Uterus (tissue), 4 donors: ENCODE data around the gene CAB39. TPM values are rescaled to one million over a fixed set of nuclear protein-coding genes. Genes with fewer than 3 reads are reported as not detected.

Experiments used
- DNase-seq, 2 donors: peaks; one replicate each; pipeline ENCODE4 v3.0.0-alpha.2; 2019 to 2020
- H3K27ac ChIP-seq, 2 donors: fragments of 200-600 bp; sonication (generic); 1 replicate in 1 of 2; 2 replicates in 1 of 2; pipeline ENCODE4 v1.5.1; 2016 to 2018
- H3K27me3 ChIP-seq, 2 donors: fragments of 200-600 bp; sonication (generic); one replicate each; pipeline ENCODE4 v1.5.1; 2018 to 2019; ENCODE audit warnings: control low read depth in 1 of 2
- H3K36me3 ChIP-seq, 2 donors: fragments of 200-600 bp; sonication (generic); one replicate each; pipeline ENCODE4 v1.5.1; 2019; ENCODE audit warnings: control low read depth in 1 of 2
- H3K4me1 ChIP-seq, 2 donors: fragments of 200-600 bp; sonication (generic); one replicate each; pipeline ENCODE4 v1.5.1; 2018 to 2019; ENCODE audit warnings: control low read depth in 1 of 2
- H3K4me3 ChIP-seq, 2 donors: fragments of 200-600 bp; sonication (generic); 1 replicate in 1 of 2; 2 replicates in 1 of 2; pipeline ENCODE4 v1.5.1; 2018 to 2019; ENCODE audit warnings: mild to moderate bottlenecking in 1 of 2
- H3K9me3 ChIP-seq, 2 donors: fragments of 200-600 bp; sonication (generic); one replicate each; pipeline ENCODE4 v1.5.1; 2019; ENCODE audit warnings: control low read depth in 1 of 2
- CTCF ChIP-seq, 4 experiments: fragments of 200-600 bp in 2 of 4; fragments of 450-650 bp in 2 of 4; sonication (generic) in 2 of 4; IDR thresholded peaks; one replicate each; pipeline ENCODE4 v1.5.1; 2016 to 2019; ENCODE audit warnings: antibody characterized with exemption in 4 of 4, mild to moderate bottlenecking in 2 of 4, moderate library complexity in 1 of 4
- POLR2A ChIP-seq, 2 donors: fragments of 450-650 bp; IDR thresholded peaks; one replicate each; pipeline ENCODE4 v1.6.1; 2016; ENCODE audit warnings: antibody characterized with exemption in 2 of 2, mild to moderate bottlenecking in 1 of 2, moderate library complexity in 1 of 2
- intact Hi-C: fragments of 100-400 bp; cut with DNase I; formaldehyde crosslinking; loops from one replicate; pipeline ENCODE4 v1.15.1; 2023; ENCODE audit warnings: low total_unique reads
- total RNA-seq, 4 donors: library from RNA; depleted of rRNA in 3 of 4; stranded (reverse); fragments of >200 nt in 3 of 4; gene quantifications; one replicate each; pipeline versions ENCODE4 v1.1.0 to v1.2.4, GENCODE V29; 2014 to 2023
- donor health status: DM: yes; HTN: yes; CAD: no.

The CAB39 gene
- total RNA-seq, 4 donors from 2014 or later: 33.6 to 121 (median 78.0) TPM

- Histone ChIP-seq H3K27me3 (no peaks in the 10 kb centered on the region), H3K4me3 (no peak overlapping the region), H3K4me1 (no peaks in the 10 kb centered on the region), H3K9me3 (no peaks in the 10 kb centered on the region), H3K27ac (no peak overlapping the region), H3K36me3 (no peaks in the 10 kb centered on the region)
- TF ChIP-seq POLR2A (IDR thresholded peaks at IDR 0.05) (no peak), CTCF (IDR thresholded peaks at IDR 0.05) (no peak)
- intact Hi-C loops: no loop called here
- no peak for DNase-seq
Observed at GRCh38 chr2:230840301-230840700, 127.7 kb downstream of the CAB39 start.

DNA sequence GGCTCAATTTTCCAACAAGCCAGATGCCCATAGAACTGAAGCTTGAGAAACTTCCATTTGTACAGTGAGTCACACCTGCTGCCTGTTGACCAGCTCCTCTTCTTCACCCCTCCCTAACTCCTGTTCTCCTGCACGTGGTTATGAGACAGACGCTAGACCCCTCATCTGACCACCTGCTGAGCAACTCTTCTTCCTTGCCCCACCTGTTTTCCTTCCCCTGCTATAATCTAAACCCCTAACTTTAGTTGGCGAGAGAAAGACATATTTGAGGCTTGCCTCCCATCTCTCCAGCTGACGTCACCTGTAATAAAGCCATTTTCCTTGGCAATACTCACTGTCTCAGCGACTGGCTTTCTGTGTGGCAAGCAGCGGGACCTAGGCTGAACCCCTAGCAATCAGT lies 129.8 kb downstream of the CAB39 start:
- Histone ChIP-seq H3K4me1 (no peaks in the 10 kb centered on the region), H3K4me3 (no peak overlapping the region), H3K36me3 (no peaks in the 10 kb centered on the region), H3K27ac (no peak overlapping the region), H3K9me3 (no peaks in the 10 kb centered on the region), H3K27me3 (no peaks in the 10 kb centered on the region)
- TF ChIP-seq POLR2A (IDR thresholded peaks at IDR 0.05): no peak
- no peak for TF ChIP-seq CTCF (IDR thresholded peaks at IDR 0.05)
- DNase-seq: no peak
- intact Hi-C loops: no loop called here

DNA sequence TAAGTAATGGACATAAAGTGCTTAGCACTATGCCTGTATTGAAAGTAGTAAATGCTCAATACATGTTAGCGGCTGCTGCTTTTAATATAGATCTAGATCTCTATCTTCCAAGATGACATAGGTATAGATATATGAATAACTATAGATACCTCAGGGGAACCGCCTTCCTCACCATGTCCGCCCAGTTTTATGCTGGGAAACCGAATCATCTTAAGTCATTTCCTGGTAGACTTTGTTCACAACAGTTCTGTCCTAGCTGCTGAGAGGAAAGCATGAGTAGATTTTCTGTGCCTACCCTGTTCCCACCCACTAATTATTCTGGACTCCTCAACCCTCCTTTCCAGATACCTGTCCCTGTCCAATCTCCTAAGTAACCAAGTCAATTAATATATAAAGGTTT lies 130.5 kb downstream of the CAB39 start:
- Histone ChIP-seq H3K27ac (no peak overlapping the region), H3K36me3 (no peaks in the 10 kb centered on the region), H3K9me3 (no peaks in the 10 kb centered on the region), H3K4me1 (no peaks in the 10 kb centered on the region), H3K27me3 (no peaks in the 10 kb centered on the region), H3K4me3 (no peak overlapping the region)
- intact Hi-C loops: no loop called here
- no peak for DNase-seq
- no peak for TF ChIP-seq POLR2A (IDR thresholded peaks at IDR 0.05)
- TF ChIP-seq CTCF (IDR thresholded peaks at IDR 0.05): no peak

DNA sequence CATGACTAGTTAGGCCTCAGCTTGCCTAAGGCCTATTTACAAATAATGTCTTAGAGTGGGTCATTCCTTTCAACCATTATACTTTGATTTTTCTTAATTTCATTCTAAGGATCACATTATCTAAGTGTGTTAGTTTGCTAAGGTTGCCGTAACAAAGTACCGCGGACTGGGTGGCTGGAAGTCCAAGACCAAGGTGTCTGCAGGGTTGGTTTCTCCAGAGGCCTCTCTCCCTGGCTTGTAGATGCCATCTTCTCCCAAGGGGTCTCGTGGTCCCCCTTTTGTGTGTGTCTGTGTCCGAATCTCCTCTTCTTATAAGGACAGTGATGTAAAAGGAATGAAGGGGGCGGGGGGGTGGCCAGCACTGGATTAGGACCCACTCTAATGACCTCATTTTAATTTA lies 133.7 kb downstream of the CAB39 start:
- Histone ChIP-seq H3K27me3 (no peaks in the 10 kb centered on the region), H3K4me1 (no peaks in the 10 kb centered on the region), H3K27ac (no peak overlapping the region), H3K4me3 (no peak overlapping the region), H3K9me3 (no peaks in the 10 kb centered on the region), H3K36me3 (no peaks in the 10 kb centered on the region)
- TF ChIP-seq CTCF (IDR thresholded peaks at IDR 0.05) (no peak), POLR2A (IDR thresholded peaks at IDR 0.05) (no peak)
- intact Hi-C loops: no loop called here
- DNase-seq: no peak

DNA sequence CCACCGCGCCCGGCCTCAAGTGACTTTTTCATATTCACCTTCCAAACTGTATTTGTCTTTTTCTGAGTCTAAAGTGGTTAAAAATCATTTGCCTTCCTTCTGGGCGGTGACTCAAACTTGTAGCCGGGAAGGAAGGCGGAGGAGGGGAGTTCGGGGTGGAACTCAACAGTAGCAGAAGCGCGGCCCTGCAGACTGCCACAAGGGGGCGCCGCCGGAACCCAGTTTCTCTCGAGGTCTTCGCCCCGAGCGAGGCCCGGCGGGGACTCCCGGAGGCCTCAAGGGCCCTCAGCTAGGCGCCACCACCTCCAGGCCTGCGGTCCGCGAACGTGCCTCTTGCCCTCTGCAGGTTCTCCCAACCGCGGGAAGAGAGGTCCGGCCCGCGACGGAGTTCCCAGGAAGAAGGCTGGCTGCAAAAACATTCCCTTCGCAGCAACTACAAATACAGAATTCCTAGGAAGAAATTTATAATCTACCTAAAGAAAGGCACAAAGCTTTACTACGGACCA lies 135.3 kb downstream of the CAB39 start:
- no peak overlapping the region for H3K27ac ChIP-seq
- no peaks in the 10 kb centered on the region for H3K36me3 ChIP-seq
- intact Hi-C loops: no loop called here
- no peaks in the 10 kb centered on the region for H3K27me3 ChIP-seq
- H3K4me3 ChIP-seq: no peak overlapping the region
- peak; percentile 79 to 80 for DNase-seq
- no peaks in the 10 kb centered on the region for H3K4me1 ChIP-seq
- H3K9me3 ChIP-seq: no peaks in the 10 kb centered on the region
- TF ChIP-seq POLR2A (IDR thresholded peaks at IDR 0.05) (no peak), CTCF (IDR thresholded peaks at IDR 0.05) (peak; percentile 74 to 89 (median 84))
